Naive thymus-derived CD8-positive, alpha-beta T cell (primary cell): ENCODE data around the gene NKAIN4. TPM values are rescaled to one million over a fixed set of nuclear protein-coding genes. Genes with fewer than 3 reads are reported as not detected.

Experiments used
- ATAC-seq, 2 donors: fragments of 150-1000 bp; cut with Tn5 transposase in 1 of 2; sonication (Bioruptor Pico), chemical (Tn5 transposase) in 1 of 2; 1 replicate in 1 of 2; 2 replicates in 1 of 2; pipeline ENCODE4 v1.10.0; 2021; ENCODE audit warnings: mild to moderate bottlenecking in 2 of 2, moderate library complexity in 2 of 2
- POLR2A ChIA-PET: fragments of 350-600 bp; sonication (Branson Sonifier 250); formaldehyde crosslinking; loops from one replicate; lab custom pipeline; 2021; ENCODE audit warnings: antibody characterized with exemption; lab: Charles Lee
- DNase-seq, 10 donors: peaks; one replicate each; pipeline versions ENCODE4 v3.0.0 to v3.0.0-alpha.2; 2020 to 2022
- H3K27ac Mint-ChIP-seq, 10 donors: one replicate each; pipeline ENCODE4 v1.8.0; 2020 to 2022; ENCODE audit warnings: mild to moderate bottlenecking in 10 of 10, mixed read lengths in 10 of 10, moderate library complexity in 4 of 10, inconsistent platforms in 1 of 10
- H3K27me3 Mint-ChIP-seq, 5 donors: one replicate each; pipeline ENCODE4 v1.8.0; 2021 to 2022; ENCODE audit warnings: mixed read lengths in 5 of 5
- H3K36me3 Mint-ChIP-seq, 3 donors: one replicate each; pipeline ENCODE4 v1.8.0; 2020 to 2022; ENCODE audit warnings: mixed read lengths in 3 of 3, mild to moderate bottlenecking in 2 of 3, inconsistent platforms in 1 of 3
- H3K4me1 Mint-ChIP-seq, 4 donors: one replicate each; pipeline ENCODE4 v1.8.0; 2021 to 2022; ENCODE audit warnings: mixed read lengths in 4 of 4
- H3K4me3 Mint-ChIP-seq, 10 donors: one replicate each; pipeline ENCODE4 v1.8.0; 2020 to 2022; ENCODE audit warnings: mild to moderate bottlenecking in 10 of 10, mixed read lengths in 10 of 10, moderate library complexity in 6 of 10, inconsistent platforms in 1 of 10
- H3K9me3 Mint-ChIP-seq, 9 donors: one replicate each; pipeline ENCODE4 v1.8.0; 2020 to 2022; ENCODE audit warnings: mixed read lengths in 9 of 9, mild to moderate bottlenecking in 3 of 9, inconsistent platforms in 1 of 9, moderate library complexity in 1 of 9
- polyA plus RNA-seq, 3 donors: library from polyadenylated mRNA; unstranded; fragments of 300-500 nt; fragmentation: Illumina TruSeq; gene quantifications; one replicate each; pipeline ENCODE4 v1.2.3, GENCODE V29; 2021
- total RNA-seq, 8 experiments: library from RNA in 2 of 8; stranded (reverse) in 2 of 8; gene quantifications; one replicate each; pipeline ENCODE4 v1.2.3 and lab custom pipeline; 2021 to 2026

NKAIN4 gene
- total and polyA plus RNA-seq, 5 experiments from 2014 or later = not detected

GRCh38 chr20:63286781-63287696 lies 32.8 kb upstream of the NKAIN4 start:
- H3K4me3 Mint-ChIP-seq = no peak overlapping the region
- peaks cover 0 to 20% (median 0%) of the 10 kb centered on the region in 3 donors for H3K36me3 Mint-ChIP-seq
- H3K27me3 Mint-ChIP-seq = no peaks in the 10 kb centered on the region
- POLR2A ChIA-PET = no interaction called here
- ATAC-seq (no peak), DNase-seq (no peak)
- no peaks in the 10 kb centered on the region for H3K9me3 Mint-ChIP-seq
- H3K4me1 Mint-ChIP-seq = peaks cover 0 to 8% (median 2%) of the 10 kb centered on the region in 4 donors
- H3K27ac Mint-ChIP-seq = no peak overlapping the region

GRCh38 chr20:63285636-63286615 lies 31.7 kb upstream of the NKAIN4 start:
- Mint-ChIP-seq H3K36me3 (peaks cover 0 to 20% (median 0%) of the 10 kb centered on the region in 3 donors), H3K4me3 (peak overlapping the region in 3 of 10 donors; percentile 9 to 19 (median 12)), H3K27ac (peak overlapping the region in 4 of 10 donors; percentile 13 to 55 (median 47)), H3K9me3 (no peaks in the 10 kb centered on the region), H3K27me3 (no peaks in the 10 kb centered on the region), H3K4me1 (peaks cover 0 to 4% (median 1%) of the 10 kb centered on the region in 4 donors)
- no peak for ATAC-seq
- DNase-seq = no peak
- POLR2A ChIA-PET = interaction anchor here (0.7 kb wide), 1 partner anchor 13 kb away, joined by 3 read pairs; the partner anchor contains the start of gene ARFGAP1

GRCh38 chr20:63284981-63285524 lies 30.8 kb upstream of the NKAIN4 start:
- Mint-ChIP-seq H3K27me3 (no peaks in the 10 kb centered on the region), H3K27ac (peak overlapping the region in 1 of 10 donors; percentile 48), H3K36me3 (peaks cover 0 to 27% (median 0%) of the 10 kb centered on the region in 3 donors), H3K4me3 (peak overlapping the region in 8 of 10 donors; percentile 26 to 81 (median 68)), H3K4me1 (peaks cover 0 to 4% (median 1%) of the 10 kb centered on the region in 4 donors), H3K9me3 (no peaks in the 10 kb centered on the region)
- POLR2A ChIA-PET = interaction anchor here (0.9 to 1.7 kb wide), 2 partner anchors 12 to 68 kb away, joined by 3 to 7 read pairs; partner anchors contain the start of genes ARFGAP1 and YTHDF1
- no peak for DNase-seq
- ATAC-seq = no peak

- H3K27me3 Mint-ChIP-seq = no peaks in the 10 kb centered on the region
- H3K4me1 Mint-ChIP-seq = peaks cover 0 to 4% (median 1%) of the 10 kb centered on the region in 4 donors
- POLR2A ChIA-PET = interaction anchor here (0.9 to 1.7 kb wide), 2 partner anchors 12 to 68 kb away, joined by 3 to 7 read pairs; partner anchors contain the start of genes ARFGAP1 and YTHDF1
- DNase-seq (no peak), ATAC-seq (peak; percentile 17 to 47)
- no peaks in the 10 kb centered on the region for H3K9me3 Mint-ChIP-seq
- H3K4me3 Mint-ChIP-seq = peak overlapping the region; percentile 26 to 86 (median 76)
- peaks cover 0 to 31% (median 0%) of the 10 kb centered on the region in 3 donors for H3K36me3 Mint-ChIP-seq
- peak overlapping the region in 2 of 10 donors; percentile 14 to 48 for H3K27ac Mint-ChIP-seq
Measured at GRCh38 chr20:63284544-63284949, 30.3 kb upstream of the NKAIN4 start.

GRCh38 chr20:63284083-63284440 lies 29.8 kb upstream of the NKAIN4 start:
- H3K36me3 Mint-ChIP-seq = peaks cover 0 to 36% (median 0%) of the 10 kb centered on the region in 3 donors
- peak overlapping the region in 7 of 10 donors; percentile 41 to 89 (median 86) for H3K27ac Mint-ChIP-seq
- no peaks in the 10 kb centered on the region for H3K27me3 Mint-ChIP-seq
- DNase-seq = peak in 1 of 10 donors; percentile 26
- POLR2A ChIA-PET = interaction anchor here (1.7 kb wide), 1 partner anchor 11 kb away, joined by 7 read pairs; the partner anchor contains the start of gene ARFGAP1
- peaks cover 0 to 4% (median 1%) of the 10 kb centered on the region in 4 donors for H3K4me1 Mint-ChIP-seq
- ATAC-seq = peak; percentile 62 to 74
- H3K4me3 Mint-ChIP-seq = peak overlapping the region; percentile 55 to 86 (median 76)
- H3K9me3 Mint-ChIP-seq = no peaks in the 10 kb centered on the region

- POLR2A ChIA-PET = interaction anchor here (1.7 kb wide), 1 partner anchor 11 kb away, joined by 7 read pairs; the partner anchor contains the start of gene ARFGAP1
- ATAC-seq (peak; percentile 39 to 48), DNase-seq (peak in 1 of 10 donors; percentile 23)
- Mint-ChIP-seq H3K27me3 (no peaks in the 10 kb centered on the region), H3K4me1 (peaks cover 0 to 4% (median 1%) of the 10 kb centered on the region in 4 donors), H3K27ac (peak overlapping the region in 8 of 10 donors; percentile 41 to 89 (median 84)), H3K36me3 (peaks cover 0 to 37% (median 0%) of the 10 kb centered on the region in 3 donors), H3K4me3 (peak overlapping the region; percentile 55 to 86 (median 76)), H3K9me3 (no peaks in the 10 kb centered on the region)
Measured at GRCh38 chr20:63283397-63284082, 29.3 kb upstream of the NKAIN4 start.

- H3K27ac Mint-ChIP-seq = peak overlapping the region in 1 of 10 donors; percentile 82
- H3K27me3 Mint-ChIP-seq = no peaks in the 10 kb centered on the region
- no peak overlapping the region for H3K4me3 Mint-ChIP-seq
- H3K9me3 Mint-ChIP-seq = no peaks in the 10 kb centered on the region
- ATAC-seq (no peak), DNase-seq (no peak)
- POLR2A ChIA-PET = no interaction called here
- peaks cover 0 to 4% (median 1%) of the 10 kb centered on the region in 4 donors for H3K4me1 Mint-ChIP-seq
- peaks cover 0 to 35% (median 0%) of the 10 kb centered on the region in 3 donors for H3K36me3 Mint-ChIP-seq
Measured at GRCh38 chr20:63282946-63283345, 28.7 kb upstream of the NKAIN4 start.

GRCh38 chr20:63281742-63282665 lies 27.7 kb upstream of the NKAIN4 start:
- Mint-ChIP-seq H3K27ac (no peak overlapping the region), H3K4me3 (no peak overlapping the region), H3K27me3 (no peaks in the 10 kb centered on the region), H3K4me1 (peaks cover 0 to 4% (median 1%) of the 10 kb centered on the region in 4 donors), H3K36me3 (peaks cover 0 to 35% (median 0%) of the 10 kb centered on the region in 3 donors), H3K9me3 (no peaks in the 10 kb centered on the region)
- no peak for ATAC-seq
- no peak for DNase-seq
- POLR2A ChIA-PET = interaction anchor here (1.7 kb wide), 1 partner anchor 10 kb away, joined by 8 read pairs; the partner anchor contains the start of gene ARFGAP1

GRCh38 chr20:63280929-63281545 lies 26.8 kb upstream of the NKAIN4 start:
- peaks cover 0 to 5% (median 3%) of the 10 kb centered on the region in 4 donors for H3K4me1 Mint-ChIP-seq
- POLR2A ChIA-PET = interaction anchor here (1.7 kb wide), 1 partner anchor 9 kb away, joined by 8 read pairs; the partner anchor contains the start of gene ARFGAP1

GRCh38 chr20:63280371-63280770 lies 26.1 kb upstream of the NKAIN4 start:
- POLR2A ChIA-PET = interaction anchor here (1.7 kb wide), 1 partner anchor 9 kb away, joined by 8 read pairs; the partner anchor contains the start of gene ARFGAP1
- DNase-seq (no peak), ATAC-seq (no peak)
- Mint-ChIP-seq H3K27ac (peak overlapping the region in 1 of 10 donors; percentile 70), H3K9me3 (no peaks in the 10 kb centered on the region), H3K4me3 (no peak overlapping the region), H3K36me3 (peaks cover 0 to 42% (median 0%) of the 10 kb centered on the region in 3 donors), H3K27me3 (no peaks in the 10 kb centered on the region), H3K4me1 (peaks cover 1 to 7% (median 3%) of the 10 kb centered on the region in 4 donors)

More at GRCh38 chr20:63280929-63281545, 26.8 kb upstream of the NKAIN4 start:
- H3K36me3 Mint-ChIP-seq = peaks cover 0 to 43% (median 0%) of the 10 kb centered on the region in 3 donors
- no peak for ATAC-seq
- no peaks in the 10 kb centered on the region for H3K9me3 Mint-ChIP-seq
- H3K4me3 Mint-ChIP-seq = no peak overlapping the region
- no peaks in the 10 kb centered on the region for H3K27me3 Mint-ChIP-seq
- H3K27ac Mint-ChIP-seq = peak overlapping the region in 1 of 10 donors; percentile 24
- no peak for DNase-seq
